Non-pigmented ciliary epithelial cell (primary cell): ENCODE data around the gene POLR3G.

ENCODE experiments used
- DNase-seq: peaks from one replicate; pipeline ENCODE4 v3.0.0-alpha.2; 2010; ENCODE audit warnings: low read depth

POLR3G gene

DNA sequence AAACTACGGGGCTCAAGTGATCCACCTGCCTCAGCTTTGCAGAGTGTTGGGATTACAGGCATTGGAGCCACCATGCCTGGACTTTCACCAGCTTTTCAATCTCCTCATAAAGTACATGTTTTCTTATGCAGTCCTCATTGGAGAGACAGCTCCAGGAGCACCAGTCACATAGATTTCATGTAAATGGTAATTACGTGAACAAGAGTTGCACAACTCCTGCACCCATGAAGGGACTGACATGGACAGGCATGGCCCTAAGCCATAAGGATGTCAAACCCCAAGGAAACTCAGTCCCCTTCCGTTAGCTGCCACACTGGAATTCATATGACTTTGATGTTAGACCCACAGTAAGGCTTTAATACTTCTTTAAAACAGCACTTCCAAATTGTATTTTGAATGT lies 76.3 kb downstream of the POLR3G start:
- no peak for DNase-seq

DNA sequence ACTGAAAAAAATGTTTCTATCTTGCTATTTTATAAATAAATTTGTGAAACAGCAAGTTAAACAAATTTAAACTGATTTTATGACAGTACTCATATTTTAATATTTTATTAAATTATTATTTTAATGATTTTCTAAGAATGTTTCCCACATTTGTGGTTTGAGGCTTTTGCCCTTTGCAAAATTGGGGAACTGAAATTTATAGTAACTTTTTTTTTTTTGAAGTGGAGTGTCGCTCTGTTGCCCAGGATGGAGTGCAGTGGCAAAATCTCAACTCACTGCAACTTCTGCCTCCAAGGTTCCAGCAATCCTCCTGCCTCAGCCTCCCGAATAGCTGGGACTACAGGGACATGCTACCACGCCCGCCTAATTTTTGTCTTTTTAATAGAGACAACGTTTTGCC lies 76.7 kb downstream of the POLR3G start:
- DNase-seq = no peak

DNA sequence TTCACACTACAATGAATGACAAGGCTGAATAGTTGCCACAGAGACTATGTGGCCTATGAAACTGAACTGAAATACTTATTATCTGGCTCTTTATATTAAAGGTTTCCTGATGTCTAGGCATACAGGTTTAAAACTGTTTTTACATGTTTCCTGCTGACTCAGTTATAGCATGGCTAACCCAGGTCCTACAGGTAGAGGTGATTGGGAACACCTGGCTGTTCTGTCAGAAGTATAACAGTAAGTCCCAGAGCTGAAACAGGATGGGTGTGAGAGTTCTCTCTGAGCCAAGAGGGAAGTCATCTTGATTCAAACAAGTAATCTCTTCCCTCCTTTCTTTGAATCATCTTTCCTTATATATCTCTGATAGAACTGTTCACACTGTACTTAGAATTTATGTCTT lies 79.0 kb downstream of the POLR3G start:
- DNase-seq = no peak

DNA sequence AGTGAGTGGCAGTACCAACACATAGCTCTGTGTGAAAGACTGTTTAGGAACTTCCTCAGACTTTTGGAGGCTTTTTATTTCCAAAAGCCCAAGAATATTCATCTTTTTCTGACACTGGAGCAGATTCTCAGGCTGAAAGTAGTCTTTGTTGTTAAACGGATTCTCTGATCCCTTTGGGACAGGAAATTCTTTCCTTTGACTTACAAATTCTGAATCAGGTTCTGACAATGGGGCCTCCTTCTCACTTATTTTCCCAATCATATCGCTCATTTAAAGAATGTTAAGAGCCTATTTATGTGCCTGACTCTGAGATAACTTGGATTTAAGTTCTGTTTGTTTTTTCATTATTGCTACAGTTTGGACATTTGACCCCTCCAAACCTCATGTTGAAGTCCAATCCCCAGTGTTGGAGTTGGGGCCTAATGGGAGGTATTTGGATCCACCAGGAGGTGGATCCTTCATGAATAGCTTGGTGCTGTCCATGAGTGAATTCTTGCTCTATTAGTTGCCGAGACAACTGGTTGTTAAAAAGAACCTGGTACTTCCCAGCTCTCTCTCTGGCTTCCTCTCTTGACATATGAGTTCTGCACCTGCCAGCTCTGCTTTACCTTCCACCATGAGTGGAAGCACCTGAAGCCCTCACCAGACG lies 79.8 kb downstream of the POLR3G start:
- DNase-seq = no peak

DNA sequence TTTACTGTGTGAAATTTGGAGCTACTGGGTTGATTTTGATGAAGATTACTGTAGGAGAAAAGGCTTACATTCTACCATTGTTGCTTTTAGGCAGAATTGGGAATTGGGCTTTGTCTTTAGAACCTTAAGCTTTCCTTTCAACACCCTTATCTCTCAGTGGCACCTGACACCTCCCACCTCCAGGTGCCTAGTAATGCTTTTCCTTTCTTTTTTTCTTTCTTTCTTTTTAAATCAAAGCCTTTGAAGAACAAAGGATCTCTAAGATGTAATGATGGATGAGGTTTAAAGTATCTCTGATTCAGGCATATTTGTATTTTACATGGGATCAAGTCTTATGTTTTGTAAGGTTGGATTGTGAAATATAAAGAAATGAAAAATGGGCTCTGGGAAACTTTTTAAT lies 81.0 kb downstream of the POLR3G start:
- DNase-seq = no peak

DNA sequence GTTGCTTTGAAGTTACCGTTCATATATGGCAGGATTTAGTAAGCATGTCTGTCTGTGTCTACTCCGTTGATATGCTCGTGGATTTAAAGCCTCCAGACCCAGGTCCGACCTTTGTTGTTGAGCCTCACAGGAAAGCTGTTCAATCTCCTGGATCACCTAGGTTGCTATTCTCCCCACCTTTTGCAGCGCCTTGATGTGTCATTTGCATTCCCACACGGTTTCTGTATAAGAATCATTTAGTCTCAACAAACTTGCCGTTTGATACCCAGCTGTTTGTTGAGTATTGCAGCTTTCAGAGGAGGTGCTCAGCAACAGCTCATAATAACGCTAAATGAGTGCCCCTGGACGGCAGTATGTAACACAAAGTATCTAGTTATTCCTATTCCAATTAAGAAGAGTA lies 82.7 kb downstream of the POLR3G start:
- no peak for DNase-seq

DNA sequence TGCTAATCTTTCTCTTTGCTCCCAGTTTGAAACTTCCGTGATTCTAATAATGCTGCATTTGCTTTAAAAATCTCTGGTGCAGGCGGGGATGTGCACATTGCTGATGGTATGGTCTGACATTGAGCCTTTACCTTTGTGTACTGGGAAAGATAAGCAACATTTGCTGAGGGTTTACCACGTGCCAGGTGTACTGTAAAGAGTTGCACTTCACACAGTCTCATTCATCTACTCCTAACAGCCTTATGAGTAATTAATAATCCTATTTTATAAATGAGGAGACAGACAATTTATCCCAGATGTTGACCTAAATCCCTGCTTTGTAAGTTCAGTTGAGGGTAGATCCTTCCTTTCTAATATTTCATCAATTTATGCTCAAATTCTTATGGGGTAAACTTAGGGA lies 83.2 kb downstream of the POLR3G start:
- no peak for DNase-seq

DNA sequence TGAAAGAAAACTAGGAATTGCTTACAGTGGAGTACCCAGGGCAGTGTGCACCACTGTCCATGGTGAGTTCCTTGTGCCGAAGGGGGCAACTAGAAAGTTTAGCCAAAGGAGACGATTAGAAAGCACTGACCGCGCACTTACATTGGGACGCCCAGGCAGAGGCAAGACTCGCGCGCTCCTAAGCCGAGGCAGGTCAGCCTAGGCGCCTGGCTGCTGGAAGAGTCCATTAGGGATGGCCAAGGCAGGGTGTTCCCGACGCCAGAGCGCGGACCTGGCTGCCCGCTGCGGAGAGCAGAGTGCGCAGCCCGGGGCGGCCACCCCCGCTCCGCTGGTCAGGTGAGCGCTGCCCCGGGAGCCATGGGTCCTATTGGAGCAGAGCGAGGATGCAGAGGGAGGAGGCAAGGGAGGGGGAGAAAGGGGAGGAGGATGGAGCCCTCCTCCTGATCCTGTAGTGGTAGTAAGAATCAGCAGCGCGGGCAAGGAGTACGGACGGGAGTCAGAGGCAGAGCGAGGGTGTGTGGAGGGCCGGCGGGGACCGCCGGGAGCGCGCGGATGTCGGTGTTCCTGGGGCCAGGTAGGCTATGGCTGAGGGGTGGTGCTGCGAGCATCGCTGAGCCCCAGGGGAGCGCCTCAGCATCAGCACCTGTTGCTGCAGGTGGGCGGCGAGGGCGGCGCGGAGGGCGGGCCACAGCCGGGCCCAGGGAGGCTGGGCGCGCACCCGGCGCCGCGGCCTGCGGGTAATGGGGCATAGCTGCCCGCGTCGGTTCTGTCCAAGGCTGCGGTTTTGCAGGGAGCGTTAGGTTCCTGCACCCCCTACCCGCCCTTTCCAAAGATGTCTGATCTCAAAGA lies 83.9 kb downstream of the POLR3G start, which contains the start of gene ADGRV1:
Gene ADGRV1 (plus strand): TSS at position 454 of the 849 bp plus-strand sequence. CDS start 99 bp downstream, at position 553.
- no peak for DNase-seq

DNA sequence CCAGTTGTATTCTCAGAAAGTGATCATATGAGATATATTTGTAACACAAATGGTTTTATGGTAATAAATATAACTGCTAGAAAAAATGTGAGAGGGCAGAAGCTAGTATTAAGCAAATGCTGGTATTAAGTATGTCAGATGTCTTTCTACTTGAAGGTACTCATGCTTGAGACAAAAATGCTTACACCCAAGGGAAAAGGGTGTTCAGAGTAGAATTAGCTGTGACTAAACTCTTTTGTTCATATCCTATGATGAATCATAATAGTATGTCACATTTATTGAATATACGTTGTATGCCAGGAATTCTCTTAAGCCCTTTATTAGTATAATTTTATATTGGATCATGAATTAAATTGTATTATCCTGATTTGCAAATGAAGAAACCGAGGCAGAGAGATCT lies 86.1 kb downstream of the POLR3G start:
- no peak for DNase-seq

DNA sequence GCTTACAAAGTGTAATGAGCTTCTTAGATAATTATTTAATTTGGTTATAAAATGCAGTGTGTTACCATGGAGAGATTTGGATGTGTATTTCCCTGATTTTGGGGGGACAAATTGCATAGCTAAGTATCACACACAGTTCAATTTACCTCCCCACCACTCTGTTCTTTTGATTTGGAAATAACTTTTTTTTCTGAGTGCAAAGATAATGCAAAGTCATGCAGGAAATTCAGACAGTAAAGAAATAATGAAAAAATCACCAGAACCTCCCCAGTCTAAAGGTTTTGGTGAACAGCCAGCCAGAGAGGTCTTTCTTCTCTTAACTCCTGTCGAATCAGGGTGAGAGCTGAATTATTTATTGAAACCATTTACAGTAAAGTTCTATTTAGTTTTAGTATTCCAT lies 87.1 kb downstream of the POLR3G start:
- no peak for DNase-seq

DNA sequence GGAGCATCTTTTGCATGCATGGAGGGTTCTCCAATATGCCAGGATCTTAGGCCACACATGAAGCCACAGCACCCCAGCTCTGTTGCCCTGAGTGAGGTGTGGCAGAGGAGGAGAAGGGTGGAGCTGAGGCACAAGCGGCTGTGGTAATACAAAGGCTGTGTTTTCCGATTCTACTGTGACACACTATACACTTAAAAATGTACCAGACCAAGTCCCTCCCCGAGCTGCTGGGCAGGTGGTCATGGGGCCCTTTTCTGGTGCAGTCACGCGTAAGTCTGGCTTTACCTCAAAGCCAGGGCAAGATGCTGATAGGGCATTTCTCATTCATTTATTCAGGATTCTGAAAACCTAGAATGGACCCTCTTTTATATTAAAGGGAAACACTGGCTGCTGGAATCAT lies 87.7 kb downstream of the POLR3G start:
- no peak for DNase-seq

DNA sequence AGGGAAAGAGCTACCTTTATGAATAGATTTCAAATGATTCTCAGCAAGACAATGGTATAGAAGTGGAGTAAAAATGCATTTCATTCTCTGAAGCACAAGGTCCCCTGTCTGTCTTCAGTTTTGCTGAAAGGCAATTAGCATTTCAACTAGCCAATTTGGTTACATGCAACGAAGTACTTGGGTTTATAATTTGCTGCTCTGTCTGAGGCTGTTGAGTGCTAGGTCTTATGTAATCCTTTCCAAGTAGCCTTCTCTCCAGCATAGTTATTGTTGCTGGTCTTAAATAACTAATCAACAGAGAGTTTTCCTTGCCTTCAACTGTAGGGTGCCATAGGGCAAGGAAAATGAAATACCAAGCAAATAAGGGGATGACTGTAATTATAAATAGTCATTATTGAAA lies 88.4 kb downstream of the POLR3G start:
- DNase-seq = no peak
